ENCODE measurements around the gene HNRNPM. TPM values are rescaled to one million over a fixed set of nuclear protein-coding genes. Genes with fewer than 3 reads are reported as not detected.

HNRNPM gene
- total RNA-seq, 4 donors from 2014 or later = 103 to 126 (median 116) TPM

DNA sequence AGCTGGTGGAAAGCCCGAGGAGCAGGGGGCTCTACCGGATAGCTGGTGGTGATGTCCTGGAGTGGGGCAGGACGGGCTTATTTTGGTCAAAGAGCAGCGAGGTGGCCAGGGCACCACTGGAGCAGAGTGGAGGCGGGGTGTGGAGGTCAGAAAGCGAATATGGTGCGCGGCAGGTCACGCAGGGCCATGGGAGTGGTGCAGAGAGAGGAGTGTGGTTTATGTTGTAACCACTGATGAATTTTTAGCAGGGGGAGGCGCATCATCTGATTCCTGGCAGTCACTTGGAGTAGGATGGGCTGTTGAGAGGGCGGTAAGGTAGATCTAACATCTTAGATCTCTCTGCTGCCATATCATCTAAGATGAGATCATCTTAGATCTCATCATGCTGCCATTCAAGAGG lies 70.5 kb downstream of the HNRNPM start:
- no peak for DNase-seq (ENCODE audit: extremely low spot score)
- H3K4me1 ChIP-seq = peaks cover 25 to 45% (median 36%) of the 10 kb centered on the region in 4 donors
- intact Hi-C loops (cut with DNase I) = no loop called here
- WGBS = 80% methylated on average over 11 of the region's 11 CpGs
- TF ChIP-seq POLR2A (IDR thresholded peaks at IDR 0.05; ENCODE audit: low read depth) = no peak
- TF ChIP-seq, protein P1, sequence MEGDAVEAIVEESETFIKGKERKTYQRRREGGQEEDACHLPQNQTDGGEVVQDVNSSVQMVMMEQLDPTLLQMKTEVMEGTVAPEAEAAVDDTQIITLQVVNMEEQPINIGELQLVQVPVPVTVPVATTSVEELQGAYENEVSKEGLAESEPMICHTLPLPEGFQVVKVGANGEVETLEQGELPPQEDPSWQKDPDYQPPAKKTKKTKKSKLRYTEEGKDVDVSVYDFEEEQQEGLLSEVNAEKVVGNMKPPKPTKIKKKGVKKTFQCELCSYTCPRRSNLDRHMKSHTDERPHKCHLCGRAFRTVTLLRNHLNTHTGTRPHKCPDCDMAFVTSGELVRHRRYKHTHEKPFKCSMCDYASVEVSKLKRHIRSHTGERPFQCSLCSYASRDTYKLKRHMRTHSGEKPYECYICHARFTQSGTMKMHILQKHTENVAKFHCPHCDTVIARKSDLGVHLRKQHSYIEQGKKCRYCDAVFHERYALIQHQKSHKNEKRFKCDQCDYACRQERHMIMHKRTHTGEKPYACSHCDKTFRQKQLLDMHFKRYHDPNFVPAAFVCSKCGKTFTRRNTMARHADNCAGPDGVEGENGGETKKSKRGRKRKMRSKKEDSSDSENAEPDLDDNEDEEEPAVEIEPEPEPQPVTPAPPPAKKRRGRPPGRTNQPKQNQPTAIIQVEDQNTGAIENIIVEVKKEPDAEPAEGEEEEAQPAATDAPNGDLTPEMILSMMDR (IDR thresholded peaks at IDR 0.05) = no peak
- no peak for TF ChIP-seq POLR2AphosphoS5 (IDR thresholded peaks at IDR 0.05)
- TF ChIP-seq EP300 (IDR thresholded peaks at IDR 0.05) = no peak
- H3K36me3 ChIP-seq = peaks cover 0 to 15% (median 13%) of the 10 kb centered on the region in 4 donors
- no peaks in the 10 kb centered on the region for H3K9me3 ChIP-seq
- H3K4me3 ChIP-seq = no peak overlapping the region
- no peak overlapping the region for H3K27ac ChIP-seq (replicated peaks in 1 of 4)
- H3K27me3 ChIP-seq = no peaks in the 10 kb centered on the region

DNA sequence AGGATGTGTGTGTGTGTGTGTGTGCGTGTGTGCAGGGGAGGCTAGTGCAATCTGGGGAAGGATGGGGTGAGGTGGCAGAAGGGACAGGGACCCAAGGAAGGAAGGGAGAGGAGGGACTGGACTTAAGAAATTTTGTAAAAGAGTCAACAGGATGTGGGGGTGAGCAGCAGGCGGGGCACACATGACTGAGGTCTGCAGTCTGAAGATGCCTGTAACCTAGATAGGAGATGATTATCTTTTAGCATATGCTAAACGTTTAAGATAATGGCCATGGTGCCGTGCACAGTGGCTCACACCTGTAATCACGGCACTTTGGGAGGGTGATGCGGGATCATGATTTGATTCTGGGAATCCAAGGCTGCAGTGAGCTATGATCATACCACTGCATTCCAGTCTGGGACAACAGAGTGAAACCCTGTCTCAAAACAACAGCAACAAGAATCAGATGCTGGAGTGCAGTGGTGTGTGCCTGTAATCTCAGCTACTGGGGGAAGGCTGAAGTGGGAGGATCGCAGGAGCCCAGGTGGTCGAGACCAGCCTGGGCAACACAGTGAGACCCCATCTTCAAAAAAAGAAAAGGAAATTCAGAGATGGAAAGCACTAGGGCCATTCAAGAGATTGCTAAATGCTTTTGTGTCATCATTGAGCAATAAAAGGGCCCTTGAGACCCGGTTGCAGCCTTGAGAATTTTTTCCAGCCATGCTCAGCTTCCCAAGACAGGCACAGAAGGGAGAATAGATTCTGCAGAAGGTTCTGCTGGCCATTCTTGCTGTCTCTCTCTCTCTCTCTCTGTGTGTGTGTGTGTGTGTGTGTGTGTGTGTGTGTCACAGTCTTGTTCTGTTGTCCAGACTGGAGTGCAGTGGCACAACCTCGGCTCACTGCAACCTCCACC lies 73.0 kb downstream of the HNRNPM start:
- Histone ChIP-seq H3K9me3 (no peaks in the 10 kb centered on the region), H3K4me3 (no peak overlapping the region), H3K4me1 (peaks cover 16 to 30% (median 20%) of the 10 kb centered on the region in 4 donors), H3K27me3 (no peaks in the 10 kb centered on the region), H3K36me3 (no peaks in the 10 kb centered on the region), H3K27ac (replicated peaks in 1 of 4) (peak overlapping the region in 2 of 4 donors; percentile 2 to 40)
- WGBS = 54% methylated on average over 10 of the region's 10 CpGs
- no peak for DNase-seq (ENCODE audit: extremely low spot score)
- TF ChIP-seq, protein P1 (IDR thresholded peaks at IDR 0.05) = no peak
- intact Hi-C loops (cut with DNase I) = no loop called here

DNA sequence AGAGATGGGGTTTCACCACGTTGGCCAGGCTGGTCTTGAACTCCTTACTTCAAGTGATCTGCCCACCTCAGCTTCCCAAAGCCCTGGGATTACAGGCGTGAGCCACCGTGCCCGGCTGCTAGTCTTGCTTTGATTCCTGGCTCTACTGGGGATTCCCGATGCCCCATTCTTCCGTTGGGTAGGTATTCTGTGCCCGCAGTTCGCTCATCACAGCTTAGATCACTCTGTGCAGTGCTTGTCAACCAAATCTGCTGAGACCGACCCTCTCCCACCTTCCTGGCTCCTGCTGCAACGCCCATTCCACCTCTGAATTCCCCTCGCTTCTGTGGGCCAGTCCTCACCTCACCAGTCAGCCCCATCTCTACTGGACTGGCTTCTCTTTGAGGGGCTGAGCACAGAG lies 73.8 kb downstream of the HNRNPM start:
- no peaks in the 10 kb centered on the region for H3K9me3 ChIP-seq
- TF ChIP-seq POLR2A (IDR thresholded peaks at IDR 0.05; ENCODE audit: low read depth) = no peak
- TF ChIP-seq POLR2AphosphoS5 (IDR thresholded peaks at IDR 0.05) = no peak
- no peaks in the 10 kb centered on the region for H3K27me3 ChIP-seq
- H3K27ac ChIP-seq (replicated peaks in 1 of 4) = no peak overlapping the region
- peaks cover 9 to 23% (median 13%) of the 10 kb centered on the region in 4 donors for H3K4me1 ChIP-seq
- no peak for DNase-seq (ENCODE audit: extremely low spot score)
- WGBS = 83% methylated on average over 11 of the region's 11 CpGs
- no peak overlapping the region for H3K4me3 ChIP-seq
- intact Hi-C loops (cut with DNase I) = no loop called here
- no peaks in the 10 kb centered on the region for H3K36me3 ChIP-seq

DNA sequence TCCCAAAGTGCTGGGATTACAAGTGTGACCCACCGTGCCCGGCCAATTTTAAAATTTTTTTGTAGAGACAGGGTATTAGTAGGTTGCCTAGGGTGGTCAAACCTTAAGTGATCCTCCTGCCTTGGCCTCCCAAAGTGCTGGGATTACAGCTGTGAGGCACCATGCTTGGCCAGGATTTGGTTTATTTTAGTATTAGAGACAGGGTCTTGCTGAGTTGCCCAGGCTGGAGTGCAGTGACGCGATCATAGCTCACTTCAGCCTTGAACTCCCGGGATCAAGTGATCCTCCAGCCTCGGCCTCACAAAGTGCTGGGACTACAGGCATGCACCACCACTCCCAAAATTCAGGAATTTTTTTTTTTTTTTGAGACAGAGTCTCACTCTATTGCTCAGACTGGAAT lies 74.6 kb downstream of the HNRNPM start:
- Histone ChIP-seq H3K4me1 (peaks cover 6 to 19% (median 10%) of the 10 kb centered on the region in 4 donors), H3K4me3 (no peak overlapping the region), H3K27me3 (no peaks in the 10 kb centered on the region), H3K27ac (replicated peaks in 1 of 4) (no peak overlapping the region), H3K36me3 (no peaks in the 10 kb centered on the region), H3K9me3 (no peaks in the 10 kb centered on the region)
- intact Hi-C loops (cut with DNase I) = no loop called here
- WGBS = 91% methylated on average over 6 of the region's 6 CpGs
- TF ChIP-seq, protein P1 (IDR thresholded peaks at IDR 0.05) = no peak
- TF ChIP-seq POLR2AphosphoS5 (IDR thresholded peaks at IDR 0.05) = no peak
- no peak for TF ChIP-seq POLR2A (IDR thresholded peaks at IDR 0.05; ENCODE audit: low read depth)
- no peak for TF ChIP-seq EP300 (IDR thresholded peaks at IDR 0.05)
- DNase-seq (ENCODE audit: extremely low spot score) = no peak

DNA sequence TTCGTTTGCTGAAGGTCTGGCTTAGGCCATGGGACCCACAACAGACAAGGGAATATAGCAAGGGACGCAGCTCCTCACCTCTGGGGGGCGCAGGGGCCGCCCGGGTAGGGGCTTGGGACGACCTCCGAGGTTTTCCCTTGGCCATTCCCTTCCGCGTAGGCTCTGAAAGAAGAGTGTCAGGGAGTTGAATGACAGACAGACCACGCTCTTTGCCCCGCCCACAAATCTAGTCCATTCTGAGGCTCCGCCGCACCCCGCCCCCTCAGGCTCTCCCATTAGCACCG lies 80.6 kb downstream of the HNRNPM start:
- peak overlapping the region; percentile 55 to 82 (median 68) for H3K4me3 ChIP-seq
- H3K36me3 ChIP-seq = peaks cover 0 to 18% (median 0%) of the 10 kb centered on the region in 4 donors
- peak overlapping the region; percentile 78 to 93 (median 88) for H3K27ac ChIP-seq (replicated peaks in 1 of 4)
- H3K9me3 ChIP-seq = no peaks in the 10 kb centered on the region
- TF ChIP-seq POLR2AphosphoS5 (IDR thresholded peaks at IDR 0.05) (peak in 1 of 2 donors; percentile 6), EP300 (IDR thresholded peaks at IDR 0.05) (no peak), POLR2A (IDR thresholded peaks at IDR 0.05; ENCODE audit: low read depth) (no peak)
- TF ChIP-seq, protein P1 (IDR thresholded peaks at IDR 0.05) = peak in 1 of 3 experiments; percentile 14
- no peaks in the 10 kb centered on the region for H3K27me3 ChIP-seq
- intact Hi-C loops (cut with DNase I) = no loop called here
- DNase-seq (ENCODE audit: extremely low spot score) = no peak
- WGBS = 21% methylated on average over 14 of the region's 15 CpGs
- peaks cover 4 to 20% (median 15%) of the 10 kb centered on the region in 4 donors for H3K4me1 ChIP-seq

All from esophagus muscularis mucosa (tissue), 4 donors.